Measurements from ENCODE around the gene SSU72. TPM values are rescaled to one million over a fixed set of nuclear protein-coding genes. Genes with fewer than 3 reads are reported as not detected.

SSU72 gene
- total and polyA plus RNA-seq, 2 donors (not counting 3 experiments of a cell fraction or from before 2014, with no cell fraction given), result 85.9 to 129 TPM

GRCh38 chr1:1602304-1602967 lies 27.8 kb upstream of the SSU72 start:
- Histone ChIP-seq H3K27ac (ENCODE audit: insufficient read depth, low read depth, low read length) (no peak overlapping the region), H3K4me2 (ENCODE audit: insufficient read depth, low read length) (no peak overlapping the region), H3K9me1 (replicated peaks; ENCODE audit: control insufficient read depth, extremely low read depth, insufficient read depth, low read length) (no peaks in the 10 kb centered on the region), H4K20me1 (replicated peaks; ENCODE audit: control insufficient read depth, extremely low read depth, insufficient read depth, low read length) (no peaks in the 10 kb centered on the region), H3K27me3 (ENCODE audit: control insufficient read depth in 2 of 2, insufficient read depth in 2 of 2, low read length in 2 of 2) (peaks cover 7 to 20% of the 10 kb centered on the region in 2 experiments), H3K79me2 (ENCODE audit: control insufficient read depth, insufficient read depth, low read length) (no peaks in the 10 kb centered on the region), H3K4me3 (replicated peaks in 1 of 3; ENCODE audit: insufficient read depth in 1 of 3, low read depth in 1 of 3, low read length in 3 of 3) (no peak overlapping the region), H3K9me3 (replicated peaks; ENCODE audit: control insufficient read depth, insufficient read depth, low read length) (no peaks in the 10 kb centered on the region), H2AFZ (ENCODE audit: low read depth, low read length) (no peak overlapping the region), H3K4me1 (ENCODE audit: control insufficient read depth, extremely low read depth, insufficient read depth, low read length) (no peaks in the 10 kb centered on the region), H3K36me3 (ENCODE audit: control insufficient read depth in 2 of 2, extremely low read depth in 1 of 2, insufficient read depth in 2 of 2, low read length in 2 of 2) (no peaks in the 10 kb centered on the region), H3K9ac (replicated peaks; ENCODE audit: extremely low read depth, insufficient read depth, low read length) (no peak overlapping the region)
- FAIRE-seq, result no peak
- no TSS peak for BruUV-seq (replicated peaks)
- no peak for DNase-seq (ENCODE audit: low read depth, low spot score)
- POLR2A ChIA-PET, result interaction anchor here (0.6 kb wide), 1 partner anchor 464 kb away, joined by 5 read pairs; no protein-coding TSS in a partner anchor
- TF ChIP-seq JUN (IDR thresholded peaks at IDR 0.05; ENCODE audit: borderline replicate concordance, insufficient read depth, insufficient read length, low read depth), result no peak
- no peak for TF ChIP-seq GATA2 (IDR thresholded peaks at IDR 0.05; ENCODE audit: insufficient read depth, insufficient read length, low read depth, low read length)
- TF ChIP-seq CTCF (IDR thresholded peaks at IDR 0.05; ENCODE audit: extremely low read depth in 1 of 2, insufficient read depth in 1 of 2, low read depth in 1 of 2, low read length in 2 of 2), result no peak
- intact Hi-C loops (cut with micrococcal nuclease) (no loop called here), dilution Hi-C loops (cut with MboI; ENCODE audit: extremely low pct_ligation_motif_present, low sequenced_read_pairs) (no loop called here)
- CTCF ChIA-PET, result interaction anchor here (1.2 to 2.0 kb wide), 2 partner anchors 12 to 53 kb away, joined by 3 to 6 read pairs; partner anchors contain the start of gene MIB2
